Activated naive CD4-positive, alpha-beta T cell treated with anti-CD3 and anti-CD28 coated beads, Interleukin-2, amount 50 U/mL, for 24 hours (primary cell): Measurements from ENCODE around the gene PKN2.
"Not testable (repeated sequence)": the region's sequence is repeated elsewhere in the genome, so short reads cannot be mapped to it uniquely, and the experiment has no call there.

ENCODE experiments used
- H3K27ac Mint-ChIP-seq: one replicate; pipeline ENCODE4 v1.8.0; 2021; ENCODE audit warnings: mild to moderate bottlenecking, mixed read lengths
- H3K27me3 Mint-ChIP-seq: one replicate; pipeline ENCODE4 v1.8.0; 2021; ENCODE audit warnings: mixed read lengths
- H3K36me3 Mint-ChIP-seq: one replicate; pipeline ENCODE4 v1.8.0; 2021; ENCODE audit warnings: mixed read lengths
- H3K4me1 Mint-ChIP-seq: one replicate; pipeline ENCODE4 v1.8.0; 2021; ENCODE audit warnings: mixed read lengths
- H3K4me3 Mint-ChIP-seq: one replicate; pipeline ENCODE4 v1.8.0; 2021; ENCODE audit warnings: mild to moderate bottlenecking, mixed read lengths
- H3K9me3 Mint-ChIP-seq: one replicate; pipeline ENCODE4 v1.8.0; 2021; ENCODE audit warnings: mixed read lengths

Gene PKN2

GRCh38 chr1:88783145-88783544 is 99.1 kb downstream of the PKN2 start:
- no peaks in the 10 kb centered on the region for H3K4me1 Mint-ChIP-seq
- H3K9me3 Mint-ChIP-seq: no peaks in the 10 kb centered on the region
- no peak overlapping the region for H3K4me3 Mint-ChIP-seq
- peak overlapping the region; percentile 76 for H3K27ac Mint-ChIP-seq
- peaks cover 15% of the 10 kb centered on the region for H3K36me3 Mint-ChIP-seq
- H3K27me3 Mint-ChIP-seq: no peaks in the 10 kb centered on the region

GRCh38 chr1:88784551-88784950 is 100.5 kb downstream of the PKN2 start:
- Mint-ChIP-seq H3K4me3 (no peak overlapping the region), H3K27ac (no peak overlapping the region)

GRCh38 chr1:88787023-88787903 is 103.2 kb downstream of the PKN2 start:
- Mint-ChIP-seq H3K4me1 (no peaks in the 10 kb centered on the region), H3K27ac (no peak overlapping the region), H3K9me3 (no peaks in the 10 kb centered on the region), H3K4me3 (no peak overlapping the region), H3K27me3 (no peaks in the 10 kb centered on the region), H3K36me3 (peaks cover 22% of the 10 kb centered on the region)

More at GRCh38 chr1:88784551-88784950, 100.5 kb downstream of the PKN2 start:
- no peaks in the 10 kb centered on the region for H3K4me1 Mint-ChIP-seq
- H3K27me3 Mint-ChIP-seq: no peaks in the 10 kb centered on the region
- H3K36me3 Mint-ChIP-seq: peaks cover 18% of the 10 kb centered on the region
- no peaks in the 10 kb centered on the region for H3K9me3 Mint-ChIP-seq

DNA sequence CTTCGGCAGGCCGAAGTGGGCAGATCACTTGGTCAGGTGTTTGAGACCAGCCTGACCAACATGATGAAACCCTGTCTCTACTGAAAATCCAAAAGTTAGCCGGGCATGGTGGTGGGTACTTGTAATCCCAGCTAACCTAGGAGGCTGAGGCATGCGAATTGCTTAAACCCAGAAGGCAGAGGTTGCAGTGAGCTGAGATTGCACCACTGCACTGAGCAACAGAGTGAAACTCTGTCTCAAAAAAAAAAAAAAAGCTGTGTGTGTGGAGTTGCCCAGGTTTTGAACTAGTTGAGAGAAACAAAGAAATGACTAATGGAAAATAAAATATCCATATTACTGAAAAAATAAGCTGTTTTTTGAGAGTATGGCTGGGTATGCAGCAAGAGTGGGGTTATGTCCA is 107.1 kb downstream of the PKN2 start:
- Mint-ChIP-seq H3K27ac (peak overlapping the region; percentile 17), H3K36me3 (peaks cover 20% of the 10 kb centered on the region), H3K27me3 (no peaks in the 10 kb centered on the region), H3K4me3 (no peak overlapping the region), H3K4me1 (peaks cover 8% of the 10 kb centered on the region), H3K9me3 (no peaks in the 10 kb centered on the region)

DNA sequence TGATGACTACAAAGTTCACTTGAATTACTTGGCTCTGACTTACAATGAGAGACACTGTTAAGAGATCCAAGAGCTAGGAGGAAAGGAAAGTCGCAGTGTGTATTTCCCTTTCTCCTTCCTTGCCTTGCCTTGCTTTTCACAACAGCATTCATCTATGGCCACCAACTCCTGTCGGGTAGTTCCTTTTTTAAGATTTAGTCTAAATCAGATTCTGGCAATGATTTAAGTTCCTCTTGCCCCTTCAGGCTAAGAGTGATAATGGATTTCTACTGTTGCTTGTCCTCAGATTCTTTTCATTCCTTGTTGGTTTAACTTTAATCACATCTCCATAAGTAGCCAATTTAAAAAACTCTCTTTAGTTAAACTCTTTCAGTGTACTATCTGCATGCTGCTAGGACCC is 115.4 kb downstream of the PKN2 start:
- Mint-ChIP-seq H3K36me3 (peaks cover 45% of the 10 kb centered on the region), H3K4me3 (no peak overlapping the region), H3K27ac (peak overlapping the region; percentile 24), H3K27me3 (no peaks in the 10 kb centered on the region), H3K4me1 (peaks cover 22% of the 10 kb centered on the region), H3K9me3 (no peaks in the 10 kb centered on the region)

DNA sequence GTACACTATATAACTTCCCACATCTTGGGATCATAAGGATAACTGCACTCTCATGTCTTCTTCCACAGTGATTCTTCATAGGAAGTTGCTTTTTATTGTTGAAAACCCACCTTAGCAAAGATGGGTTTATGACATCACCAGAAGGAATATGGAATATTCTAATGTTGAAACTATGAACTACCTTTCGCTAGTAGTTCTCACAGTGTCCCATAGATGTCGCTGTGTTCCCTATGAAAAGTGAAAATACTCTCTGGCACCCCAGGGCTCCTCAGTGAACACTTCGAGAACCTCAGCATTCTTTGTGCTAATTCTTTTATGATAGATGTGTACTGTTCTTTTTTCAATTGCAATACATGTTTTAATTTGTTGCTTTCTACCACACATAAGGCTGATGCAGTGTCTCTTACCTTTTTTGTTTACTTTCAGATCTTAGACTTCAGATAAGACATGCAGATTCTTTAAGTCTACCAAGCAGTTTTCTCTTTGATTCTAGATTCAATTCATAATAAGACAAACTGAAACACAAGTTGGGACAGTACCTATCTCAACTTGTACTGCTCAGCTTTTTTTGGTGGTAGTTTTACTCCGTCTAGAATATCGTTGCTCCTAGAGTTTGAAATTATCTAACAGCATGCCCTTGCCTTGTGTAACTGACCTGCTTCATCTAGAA is 116.4 kb downstream of the PKN2 start:
- Mint-ChIP-seq H3K36me3 (peaks cover 38% of the 10 kb centered on the region), H3K27me3 (no peaks in the 10 kb centered on the region), H3K9me3 (no peaks in the 10 kb centered on the region), H3K4me3 (no peak overlapping the region), H3K27ac (no peak overlapping the region), H3K4me1 (peaks cover 13% of the 10 kb centered on the region)

DNA sequence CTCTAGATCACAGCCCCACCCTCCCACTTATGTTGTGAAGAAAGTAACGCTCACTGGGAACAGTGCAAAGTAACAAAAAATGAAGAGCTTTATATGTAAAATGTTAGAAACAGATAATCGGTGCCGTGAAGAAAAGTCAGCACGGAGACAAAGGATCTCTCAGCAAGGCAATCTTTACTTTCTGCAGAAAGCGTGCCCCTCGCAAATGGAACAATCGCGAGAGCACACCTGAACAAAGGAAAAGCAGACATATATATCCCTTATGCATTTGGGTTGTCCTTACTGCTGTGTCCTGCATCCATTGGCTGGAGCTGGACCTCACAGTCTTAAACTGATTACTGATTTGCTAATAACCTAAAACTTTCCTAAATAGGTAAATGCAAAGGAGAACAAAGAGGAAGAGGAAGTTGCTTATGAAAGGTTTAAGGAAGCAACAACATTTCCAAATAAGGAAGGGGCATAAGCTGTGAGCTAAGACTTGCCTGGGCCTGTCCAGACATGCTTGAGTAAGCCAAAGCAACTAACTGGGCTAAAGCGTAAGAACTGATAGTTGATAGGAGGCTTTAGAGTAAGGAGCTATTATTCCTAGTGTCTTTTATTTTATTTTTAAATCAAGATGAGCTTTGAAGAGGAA is 117.6 kb downstream of the PKN2 start:
- no peak overlapping the region for H3K27ac Mint-ChIP-seq

GRCh38 chr1:88802404-88802803 is 118.3 kb downstream of the PKN2 start:
- Mint-ChIP-seq H3K27me3 (no peaks in the 10 kb centered on the region), H3K4me1 (peaks cover 13% of the 10 kb centered on the region), H3K4me3 (no peak overlapping the region), H3K36me3 (peaks cover 34% of the 10 kb centered on the region), H3K27ac (no peak overlapping the region), H3K9me3 (no peaks in the 10 kb centered on the region)

More for the DNA sequence above, 117.6 kb downstream of the PKN2 start:
- no peaks in the 10 kb centered on the region for H3K9me3 Mint-ChIP-seq
- H3K36me3 Mint-ChIP-seq: peaks cover 35% of the 10 kb centered on the region
- no peaks in the 10 kb centered on the region for H3K27me3 Mint-ChIP-seq
- H3K4me1 Mint-ChIP-seq: peaks cover 13% of the 10 kb centered on the region
- H3K4me3 Mint-ChIP-seq: no peak overlapping the region

DNA sequence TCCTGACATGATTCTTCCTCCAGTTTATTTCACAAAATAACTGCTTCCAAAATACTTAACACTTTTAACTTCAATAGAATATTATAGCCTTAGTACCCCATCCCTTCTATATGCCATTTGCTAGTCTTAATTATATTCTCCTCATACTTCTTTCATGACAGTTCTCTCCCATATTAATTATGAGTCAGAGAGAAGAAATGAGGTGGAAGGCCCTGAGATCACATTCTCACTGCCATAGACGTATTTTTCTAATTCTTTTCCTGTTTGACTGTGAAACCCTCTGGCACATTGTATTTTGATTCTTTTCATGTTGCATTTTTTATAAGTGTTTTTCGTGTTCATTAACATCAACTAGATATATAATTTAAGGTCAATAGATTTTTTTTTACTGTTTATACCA is 118.9 kb downstream of the PKN2 start:
- Mint-ChIP-seq H3K9me3 (no peaks in the 10 kb centered on the region), H3K4me3 (no peak overlapping the region), H3K27ac (peak overlapping the region; percentile 14), H3K36me3 (peaks cover 32% of the 10 kb centered on the region), H3K27me3 (no peaks in the 10 kb centered on the region), H3K4me1 (peaks cover 13% of the 10 kb centered on the region)

GRCh38 chr1:88803444-88803843 is 119.4 kb downstream of the PKN2 start:
- Mint-ChIP-seq H3K27me3 (no peaks in the 10 kb centered on the region), H3K9me3 (no peaks in the 10 kb centered on the region), H3K4me1 (peaks cover 13% of the 10 kb centered on the region), H3K27ac (no peak overlapping the region), H3K4me3 (no peak overlapping the region), H3K36me3 (peaks cover 30% of the 10 kb centered on the region)

GRCh38 chr1:88812366-88812765 is 128.3 kb downstream of the PKN2 start:
- peaks cover 13% of the 10 kb centered on the region for H3K36me3 Mint-ChIP-seq
- H3K27ac Mint-ChIP-seq: no peak overlapping the region
- H3K4me3 Mint-ChIP-seq: no peak overlapping the region

DNA sequence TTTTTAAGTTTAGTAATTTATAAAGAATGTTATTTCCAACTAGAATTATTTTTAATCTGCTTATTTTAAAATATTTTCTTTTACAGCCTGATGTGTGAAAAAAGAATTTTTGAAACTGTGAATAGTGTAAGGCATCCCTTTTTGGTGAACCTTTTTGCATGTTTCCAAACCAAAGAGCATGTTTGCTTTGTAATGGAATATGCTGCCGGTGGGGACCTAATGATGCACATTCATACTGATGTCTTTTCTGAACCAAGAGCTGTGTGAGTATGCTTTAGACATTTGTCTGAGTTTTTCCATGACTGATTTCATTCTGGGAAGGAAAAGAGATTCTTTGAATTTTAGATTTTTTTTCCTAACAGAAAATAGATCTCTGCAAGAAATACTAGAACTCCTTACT is 129.4 kb downstream of the PKN2 start:
- Mint-ChIP-seq H3K27ac (no peak overlapping the region), H3K4me3 (no peak overlapping the region)

More at GRCh38 chr1:88812366-88812765, 128.3 kb downstream of the PKN2 start:
- Mint-ChIP-seq H3K4me1 (no peaks in the 10 kb centered on the region), H3K27me3 (no peaks in the 10 kb centered on the region), H3K9me3 (no peaks in the 10 kb centered on the region)

GRCh38 chr1:88819642-88820041 is 135.6 kb downstream of the PKN2 start:
- H3K27ac Mint-ChIP-seq, H3K4me1 Mint-ChIP-seq, H3K9me3 Mint-ChIP-seq, H3K27me3 Mint-ChIP-seq, H3K4me3 Mint-ChIP-seq: not testable (repeated sequence)
- H3K36me3 Mint-ChIP-seq: peaks cover 13% of the 10 kb centered on the region

More for the DNA sequence above, 129.4 kb downstream of the PKN2 start:
- no peaks in the 10 kb centered on the region for H3K4me1 Mint-ChIP-seq
- H3K27me3 Mint-ChIP-seq: no peaks in the 10 kb centered on the region
- no peaks in the 10 kb centered on the region for H3K9me3 Mint-ChIP-seq
- peaks cover 17% of the 10 kb centered on the region for H3K36me3 Mint-ChIP-seq

DNA sequence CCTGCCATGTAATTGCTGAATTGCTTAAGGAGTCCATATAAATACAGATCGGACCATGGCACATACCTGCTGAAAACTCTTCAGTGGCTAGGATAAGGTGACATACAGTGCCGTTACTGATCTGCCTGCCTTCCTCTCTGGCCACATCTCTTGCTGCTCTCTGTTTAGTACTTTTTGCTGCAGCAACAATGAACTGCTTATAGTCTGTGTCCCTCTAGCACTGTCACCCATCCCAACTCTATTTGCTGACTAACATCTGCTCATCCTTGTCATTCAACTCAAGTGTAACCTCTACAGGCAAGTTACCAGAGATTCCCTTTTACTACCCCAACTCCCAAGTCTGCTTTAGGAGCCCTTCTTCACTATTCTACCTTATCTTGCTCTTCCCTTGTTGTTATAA is 141.6 kb downstream of the PKN2 start:
- Mint-ChIP-seq H3K4me1 (no peaks in the 10 kb centered on the region), H3K4me3 (no peak overlapping the region), H3K27me3 (no peaks in the 10 kb centered on the region), H3K9me3 (no peaks in the 10 kb centered on the region), H3K27ac (no peak overlapping the region), H3K36me3 (peaks cover 10% of the 10 kb centered on the region)

DNA sequence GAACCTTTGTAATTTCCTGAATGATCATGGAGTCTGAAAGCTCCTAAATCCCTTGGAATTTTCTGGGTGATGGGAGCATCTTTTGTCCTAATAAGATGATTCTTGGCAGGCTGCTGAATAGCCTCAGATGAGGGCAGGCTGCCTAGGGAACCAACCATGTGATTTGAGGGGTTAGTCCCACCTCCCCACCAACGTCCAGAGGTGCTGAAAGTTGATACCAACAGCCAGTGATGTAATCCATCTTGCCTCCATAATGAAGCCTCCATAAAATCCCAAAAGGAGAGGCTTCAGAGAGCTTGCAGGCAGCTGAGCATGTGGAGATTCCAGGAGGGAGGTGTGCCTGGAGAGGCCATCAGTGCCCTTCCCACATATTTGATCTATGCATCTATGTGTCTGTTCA is 163.6 kb downstream of the PKN2 start:
- Mint-ChIP-seq H3K9me3 (no peaks in the 10 kb centered on the region), H3K4me1 (no peaks in the 10 kb centered on the region), H3K27me3 (no peaks in the 10 kb centered on the region), H3K27ac (no peak overlapping the region), H3K36me3 (peaks cover 6% of the 10 kb centered on the region), H3K4me3 (no peak overlapping the region)
